ENCODE results near the gene UMPS.

The UMPS gene

GRCh38 chr3:124763644-124764358 lies 33.5 kb downstream of the UMPS start:
- DNase-seq (ENCODE audit: low spot score): no peak

- DNase-seq (ENCODE audit: low spot score): peak; percentile 70
These were observed 34.5 kb downstream of the UMPS start for GRCh38 chr3:124764746-124765145.

- DNase-seq (ENCODE audit: low spot score): peak; percentile 25
These were observed 35.1 kb downstream of the UMPS start for GRCh38 chr3:124765197-124765840.

GRCh38 chr3:124766113-124767095 lies 36.2 kb downstream of the UMPS start:
- DNase-seq (ENCODE audit: low spot score): no peak

- no peak for DNase-seq (ENCODE audit: low spot score)
These were observed 37.0 kb downstream of the UMPS start for GRCh38 chr3:124767264-124767663.

- no peak for DNase-seq (ENCODE audit: low spot score)
These were observed 37.4 kb downstream of the UMPS start for GRCh38 chr3:124767691-124768090.

- DNase-seq (ENCODE audit: low spot score): no peak
These were observed 38.6 kb downstream of the UMPS start for GRCh38 chr3:124768812-124769211.

- DNase-seq (ENCODE audit: low spot score): no peak
These were observed 39.2 kb downstream of the UMPS start for GRCh38 chr3:124769462-124769861.

- DNase-seq (ENCODE audit: low spot score): no peak
These were observed 40.3 kb downstream of the UMPS start for GRCh38 chr3:124770336-124771082.

- DNase-seq (ENCODE audit: low spot score): no peak
These were observed 40.8 kb downstream of the UMPS start for GRCh38 chr3:124771083-124771445.

GRCh38 chr3:124772081-124772831 lies 42.0 kb downstream of the UMPS start:
- no peak for DNase-seq (ENCODE audit: low spot score)

- DNase-seq (ENCODE audit: low spot score): no peak
These were observed 43.4 kb downstream of the UMPS start for GRCh38 chr3:124773351-124774326.

GRCh38 chr3:124774327-124774718 lies 44.1 kb downstream of the UMPS start:
- peak; percentile 38 for DNase-seq (ENCODE audit: low spot score)

- DNase-seq (ENCODE audit: low spot score): no peak
These were observed 44.7 kb downstream of the UMPS start for GRCh38 chr3:124774841-124775402.

- DNase-seq (ENCODE audit: low spot score): no peak
These were observed 45.6 kb downstream of the UMPS start for GRCh38 chr3:124775877-124776276.

GRCh38 chr3:124776856-124777255 lies 46.6 kb downstream of the UMPS start:
- no peak for DNase-seq (ENCODE audit: low spot score)

- DNase-seq (ENCODE audit: low spot score): no peak
These were observed 47.7 kb downstream of the UMPS start for GRCh38 chr3:124777762-124778470.

- no peak for DNase-seq (ENCODE audit: low spot score)
These were observed 48.9 kb downstream of the UMPS start for GRCh38 chr3:124779116-124779515.

- DNase-seq (ENCODE audit: low spot score): no peak
These were observed 49.5 kb downstream of the UMPS start for GRCh38 chr3:124779751-124780191.

Measured in SW480 (cell line).